Thyroid gland (tissue), 4 donors: ENCODE measurements around the gene VSTM2B.

Experiments
- POLR2A ChIP-seq, 2 donors: fragments of 450-650 bp; IDR thresholded peaks; one replicate each; pipeline ENCODE4 v1.6.1; 2017; ENCODE audit warnings: antibody characterized with exemption in 2 of 2, mild to moderate bottlenecking in 2 of 2, moderate library complexity in 1 of 2
- TF ChIP-seq, protein P1 (sequence below), 6 experiments: fragments of 200-600 bp in 3 of 6; fragments of 450-650 bp in 3 of 6; sonication (generic) in 3 of 6; IDR thresholded peaks; one replicate each; pipeline ENCODE4 v1.5.1; 2016 to 2019; ENCODE audit warnings: antibody characterized with exemption in 6 of 6, mild to moderate bottlenecking in 2 of 6, inconsistent platforms in 1 of 6, moderate library complexity in 1 of 6

DNA sequence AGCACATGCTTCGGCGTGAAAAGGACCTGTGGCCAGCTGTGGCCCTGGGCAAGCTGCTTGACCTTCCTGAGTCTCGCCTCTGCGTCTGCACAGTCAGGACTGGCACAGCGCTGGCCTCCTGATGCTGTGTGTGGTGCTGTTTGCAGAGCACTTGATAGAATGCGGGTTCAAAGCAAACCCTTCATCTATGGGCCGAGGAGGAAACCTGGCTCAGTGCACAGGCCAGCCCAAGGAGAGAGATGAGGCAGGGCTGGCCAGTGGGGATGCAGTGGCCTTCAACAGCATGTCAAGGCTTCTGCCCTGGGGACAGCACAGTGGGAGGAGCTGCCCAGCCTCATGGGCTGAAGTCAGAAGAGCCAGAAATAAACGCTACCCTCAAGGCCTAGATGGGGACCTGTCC lies 21.3 kb upstream of the VSTM2B start:
- TF ChIP-seq, protein P1, sequence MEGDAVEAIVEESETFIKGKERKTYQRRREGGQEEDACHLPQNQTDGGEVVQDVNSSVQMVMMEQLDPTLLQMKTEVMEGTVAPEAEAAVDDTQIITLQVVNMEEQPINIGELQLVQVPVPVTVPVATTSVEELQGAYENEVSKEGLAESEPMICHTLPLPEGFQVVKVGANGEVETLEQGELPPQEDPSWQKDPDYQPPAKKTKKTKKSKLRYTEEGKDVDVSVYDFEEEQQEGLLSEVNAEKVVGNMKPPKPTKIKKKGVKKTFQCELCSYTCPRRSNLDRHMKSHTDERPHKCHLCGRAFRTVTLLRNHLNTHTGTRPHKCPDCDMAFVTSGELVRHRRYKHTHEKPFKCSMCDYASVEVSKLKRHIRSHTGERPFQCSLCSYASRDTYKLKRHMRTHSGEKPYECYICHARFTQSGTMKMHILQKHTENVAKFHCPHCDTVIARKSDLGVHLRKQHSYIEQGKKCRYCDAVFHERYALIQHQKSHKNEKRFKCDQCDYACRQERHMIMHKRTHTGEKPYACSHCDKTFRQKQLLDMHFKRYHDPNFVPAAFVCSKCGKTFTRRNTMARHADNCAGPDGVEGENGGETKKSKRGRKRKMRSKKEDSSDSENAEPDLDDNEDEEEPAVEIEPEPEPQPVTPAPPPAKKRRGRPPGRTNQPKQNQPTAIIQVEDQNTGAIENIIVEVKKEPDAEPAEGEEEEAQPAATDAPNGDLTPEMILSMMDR (IDR thresholded peaks at IDR 0.05) = no peak
- TF ChIP-seq POLR2A (IDR thresholded peaks at IDR 0.05) = no peak
